SK-N-DZ (cell line): Measurements from ENCODE around the gene DNAJC11.
"Not testable (repeated sequence)": the region's sequence is repeated elsewhere in the genome, so short reads cannot be mapped to it uniquely, and the experiment has no call there.

ENCODE experiments used
- DNase-seq: peaks from one replicate; pipeline ENCODE4 v3.0.0-alpha.2; 2015; ENCODE audit warnings: low spot score

The DNAJC11 gene

DNA sequence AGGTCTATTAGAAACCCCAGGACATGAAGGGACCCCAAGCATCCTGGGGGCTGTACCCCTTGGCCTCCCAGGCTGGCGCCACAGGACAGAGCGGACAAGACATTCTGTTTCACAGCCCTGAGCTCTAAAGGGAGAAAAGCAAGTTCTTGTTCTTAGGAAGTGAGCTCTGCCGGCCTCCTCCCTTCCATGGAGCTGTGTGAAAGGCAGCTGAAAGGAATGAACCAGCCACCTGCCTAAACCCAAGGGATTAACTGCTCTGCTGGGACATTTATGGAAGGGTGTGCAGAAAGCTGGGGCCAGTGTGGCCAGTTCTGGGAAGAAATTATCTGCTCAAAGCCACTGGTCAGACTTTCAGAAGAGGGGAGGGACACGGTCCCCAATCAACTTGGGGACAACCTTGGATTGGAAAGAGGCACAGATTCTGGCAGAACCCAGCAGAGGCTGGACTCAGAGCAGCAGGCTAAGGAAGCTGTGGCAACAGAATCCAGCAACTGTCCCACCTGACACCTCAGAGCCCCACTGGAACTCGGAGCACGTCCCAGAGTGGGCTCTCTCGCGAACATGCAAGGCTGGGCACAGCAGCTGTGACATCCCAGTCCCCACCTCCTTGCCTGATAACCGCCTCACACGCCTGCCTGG, 101.1 kb downstream of the DNAJC11 start:
- DNase-seq = peak; percentile 27

DNA sequence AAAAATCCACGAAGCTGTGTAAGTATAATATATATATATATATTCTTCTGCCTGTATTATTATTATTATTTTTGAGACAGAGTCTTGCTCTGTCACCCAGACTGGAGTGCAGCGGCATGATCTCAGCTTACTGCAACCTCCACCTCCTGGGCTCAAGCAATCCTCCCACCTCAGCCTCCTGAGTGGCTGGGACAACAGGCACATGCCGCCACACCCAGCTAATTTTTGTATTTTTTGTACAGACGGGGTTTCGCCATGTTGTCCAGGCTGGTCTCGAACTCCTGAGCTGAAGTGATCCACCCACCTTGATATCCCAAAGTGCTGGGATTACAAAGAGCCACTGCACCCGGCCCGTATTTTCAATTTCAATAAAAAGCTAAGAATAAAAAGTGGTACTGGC, 101.6 kb downstream of the DNAJC11 start:
- not testable (repeated sequence) for DNase-seq

DNA sequence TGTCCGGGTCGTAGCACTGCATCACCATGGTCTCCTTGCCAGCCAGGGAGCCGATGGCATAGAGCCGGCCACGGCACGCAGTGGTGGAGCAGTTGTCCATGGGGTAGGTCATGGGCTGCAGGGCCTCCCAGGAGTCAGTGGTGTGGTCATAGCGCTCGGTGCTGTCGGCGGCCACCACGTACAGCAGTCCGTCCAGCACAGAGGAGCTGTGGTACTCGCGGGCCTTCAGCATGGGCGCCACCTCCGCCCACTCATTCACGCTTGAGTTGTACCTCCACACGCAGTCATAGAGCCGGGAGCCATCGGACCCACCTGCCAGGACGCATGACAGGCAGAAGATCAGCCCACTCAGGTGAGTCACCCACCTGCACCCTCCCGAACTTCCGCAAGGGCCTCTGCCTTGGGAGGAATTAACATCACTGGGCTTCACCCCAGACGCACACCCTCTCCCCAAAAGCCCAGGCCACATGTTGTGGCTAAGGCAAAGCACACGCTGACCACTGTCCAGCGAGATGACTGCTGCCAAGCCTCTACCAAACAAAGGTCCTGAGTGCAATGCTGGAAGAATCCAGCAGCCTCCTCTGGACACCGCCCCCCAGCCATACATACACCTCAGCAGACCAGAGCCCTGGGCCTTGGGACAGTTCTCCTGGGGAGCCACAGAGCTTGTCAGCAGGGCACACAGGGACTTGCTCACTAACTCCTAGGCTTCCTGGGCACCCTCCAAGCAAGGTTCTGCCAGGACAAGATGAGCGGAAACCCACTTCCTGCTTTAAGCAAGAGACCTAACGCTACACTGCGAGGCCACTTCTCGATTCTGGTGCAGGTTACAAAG, 102.3 kb downstream of the DNAJC11 start:
- no peak for DNase-seq

DNA sequence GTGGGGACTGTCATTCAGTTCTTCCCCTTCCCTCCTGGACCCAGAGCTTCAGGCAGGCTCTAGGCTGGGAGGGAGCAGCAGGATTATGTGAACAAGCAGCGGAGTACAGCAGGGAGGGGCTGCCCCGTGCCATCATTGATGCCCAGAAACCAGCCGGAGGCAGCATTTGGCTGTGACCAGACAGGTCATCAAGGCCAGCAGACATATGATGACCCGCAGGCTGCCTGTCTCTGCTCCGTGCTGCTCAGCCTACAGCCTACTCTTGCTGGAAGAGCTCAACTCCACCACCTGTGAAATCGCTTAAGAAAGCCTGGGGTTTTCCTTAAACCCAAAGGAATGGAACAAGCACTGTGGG, 103.9 kb downstream of the DNAJC11 start:
- DNase-seq = no peak

DNA sequence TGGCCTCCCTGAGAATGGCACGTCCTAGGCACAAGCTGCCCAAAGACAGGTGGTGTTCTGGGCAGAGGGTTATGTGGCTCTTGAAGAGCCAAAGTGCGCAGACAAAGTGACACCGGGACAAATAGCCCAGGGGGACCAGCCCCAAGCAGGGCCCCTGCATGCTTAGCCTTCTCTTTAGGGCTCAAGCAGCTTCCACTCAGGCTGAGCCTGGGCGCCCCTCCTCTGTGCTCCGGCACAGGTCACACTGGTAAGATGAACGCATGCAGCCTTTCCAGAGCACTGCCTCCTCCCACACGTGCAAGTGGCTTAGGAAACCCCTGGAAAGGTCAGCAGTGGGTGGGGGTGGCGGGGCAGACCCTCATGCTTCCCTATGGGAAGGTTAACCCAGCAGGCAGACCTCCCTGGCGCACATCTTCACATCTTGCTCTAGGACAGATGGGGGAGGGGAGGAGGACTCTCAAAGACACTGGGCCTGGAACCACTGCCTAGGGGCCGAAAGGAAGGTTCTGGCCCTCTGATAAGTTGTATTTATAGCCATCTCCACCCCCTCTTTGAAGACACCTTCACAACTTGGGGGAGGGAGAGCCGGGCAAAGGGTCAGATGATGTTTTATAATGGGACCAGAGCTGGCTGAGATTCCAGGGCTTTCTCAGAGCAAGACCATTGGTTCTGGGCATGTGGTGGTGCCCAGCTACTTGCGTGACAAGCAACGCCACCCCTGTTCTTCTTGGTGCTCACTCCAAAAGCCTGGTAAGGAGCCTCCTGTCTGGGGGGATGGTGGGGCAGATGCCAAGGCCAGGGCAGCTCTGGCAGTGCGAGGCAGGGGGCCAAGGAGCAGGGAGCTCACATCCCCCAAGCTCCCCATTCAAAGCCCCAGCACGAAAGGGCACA, 104.5 kb downstream of the DNAJC11 start:
- DNase-seq = no peak

DNA sequence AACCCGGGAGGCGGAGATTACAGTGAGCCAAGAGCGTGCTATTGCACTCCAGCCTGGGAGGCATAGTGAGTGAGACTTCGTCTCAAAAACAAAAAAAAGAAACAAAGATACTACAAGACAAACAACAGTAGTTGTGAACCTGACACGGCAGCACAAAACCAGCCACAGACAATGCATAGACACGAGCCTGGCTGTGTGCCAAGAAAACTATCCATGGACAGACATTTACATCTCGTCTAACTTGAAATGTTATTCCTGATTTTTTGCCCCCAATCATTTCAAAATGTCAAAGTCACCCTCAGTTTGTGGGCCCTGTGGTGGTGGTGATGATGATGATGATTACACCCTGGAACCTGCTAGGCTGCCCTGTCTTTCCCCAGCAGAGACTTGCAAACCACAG, 105.3 kb downstream of the DNAJC11 start:
- no peak for DNase-seq

DNA sequence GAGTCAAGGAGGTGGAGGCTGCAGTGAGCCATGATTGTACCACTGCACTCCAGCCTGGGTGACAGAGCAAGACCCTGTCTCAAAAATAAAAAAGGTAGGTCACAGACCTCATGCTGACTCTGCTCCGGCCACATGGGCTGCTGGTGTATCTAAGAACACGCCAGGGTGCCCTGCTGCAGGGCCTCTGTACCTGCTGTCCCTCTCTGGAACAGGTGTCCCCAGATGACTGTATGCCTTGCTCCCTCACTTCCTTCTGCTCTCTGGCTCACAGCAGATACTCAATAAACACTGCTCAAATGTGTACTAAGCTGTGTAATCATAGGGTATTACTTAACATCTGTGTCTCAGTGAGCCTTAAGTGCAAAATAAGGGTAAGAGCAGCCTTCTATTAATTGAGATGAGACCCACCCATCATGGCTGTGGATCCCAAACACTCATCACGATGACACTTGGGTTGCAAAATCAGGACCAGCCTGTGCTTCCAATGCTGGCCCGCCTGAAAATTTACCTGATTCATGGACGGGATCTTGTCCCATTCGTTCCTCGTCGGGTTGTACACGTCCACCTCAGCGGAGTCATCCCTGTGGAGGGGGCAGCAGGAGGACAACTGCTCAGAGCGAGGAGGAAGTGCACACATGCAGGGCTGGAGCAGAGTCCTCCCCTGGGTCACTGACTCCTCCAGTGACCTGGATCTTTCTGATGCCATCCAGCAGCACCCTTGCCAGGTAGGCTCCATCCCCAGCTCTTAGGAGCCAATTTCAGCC, 106.5 kb downstream of the DNAJC11 start:
- no peak for DNase-seq

DNA sequence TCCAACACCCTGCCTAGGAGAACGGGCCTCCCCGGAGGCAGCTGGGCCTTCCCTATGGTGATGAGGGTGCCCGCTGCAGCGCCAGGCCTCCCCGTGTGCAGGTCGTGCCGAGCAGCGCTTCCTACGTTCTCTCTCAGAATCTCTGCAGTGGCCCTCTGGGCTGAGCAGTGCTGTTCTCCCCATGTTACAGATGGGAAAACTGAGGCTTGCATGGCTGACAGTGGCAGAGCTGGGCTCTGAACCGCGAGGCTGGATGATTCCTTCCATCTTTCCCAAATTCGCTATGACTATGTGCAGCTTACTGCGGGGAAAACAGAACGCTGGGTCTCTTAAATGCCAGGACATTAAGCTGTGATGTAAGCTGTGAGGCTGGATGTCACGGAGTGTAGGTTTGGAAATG, 107.8 kb downstream of the DNAJC11 start:
- DNase-seq = no peak

DNA sequence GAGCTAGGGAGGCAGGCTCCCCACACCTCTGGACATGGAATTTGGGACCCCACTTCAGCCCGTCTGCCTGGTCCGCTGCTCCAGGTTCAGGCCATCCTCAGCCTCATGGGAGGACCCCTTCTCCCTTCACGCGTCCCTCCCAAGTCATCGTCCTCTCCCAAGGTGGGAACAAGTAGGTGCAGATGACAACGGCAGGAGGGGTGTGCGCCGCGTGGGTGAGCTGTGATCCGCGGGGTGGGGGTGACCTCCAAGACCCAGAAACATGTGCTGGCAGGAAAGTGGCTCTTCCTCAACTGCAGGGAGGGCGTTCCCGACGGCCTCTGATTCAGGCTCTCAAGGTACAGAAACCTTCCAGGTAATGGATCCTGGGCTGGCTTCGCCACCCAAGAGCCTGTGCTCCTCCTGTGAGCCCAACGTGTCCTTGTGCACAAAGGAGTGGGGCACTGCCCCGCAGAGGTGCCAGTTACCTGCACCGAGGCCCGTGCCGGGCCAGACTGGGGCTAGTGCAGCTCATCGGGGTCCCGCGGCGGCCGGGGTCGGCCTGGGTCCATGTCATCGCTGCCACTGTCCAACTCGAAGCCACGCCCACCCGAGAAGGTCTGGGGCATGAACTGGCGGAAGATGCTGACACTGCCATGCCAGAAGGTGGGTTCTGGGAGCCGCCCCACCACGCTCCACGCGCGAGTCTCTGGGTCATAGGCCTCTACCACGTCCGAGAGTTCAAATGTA, 108.6 kb downstream of the DNAJC11 start:
- no peak for DNase-seq

DNA sequence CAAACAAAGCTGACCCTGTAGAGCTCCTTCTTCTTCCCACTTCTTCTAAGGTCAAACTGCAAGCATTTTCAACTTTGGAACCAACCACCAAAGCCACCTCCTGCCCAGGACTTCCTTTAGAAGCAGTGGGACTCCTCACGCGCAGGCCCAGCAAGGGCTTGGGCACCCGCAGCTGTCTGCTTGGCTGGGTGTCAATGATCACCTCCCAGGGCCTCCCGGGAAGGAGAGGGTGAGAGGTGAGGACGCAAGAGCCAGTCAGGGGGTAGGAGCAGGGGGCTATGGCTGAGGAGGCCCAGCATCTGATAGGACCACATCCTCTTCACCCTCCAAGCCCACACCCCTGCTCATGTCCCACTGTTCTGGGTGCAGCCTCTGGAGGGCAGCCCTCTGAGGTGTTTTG, 109.2 kb downstream of the DNAJC11 start:
- DNase-seq = no peak

DNA sequence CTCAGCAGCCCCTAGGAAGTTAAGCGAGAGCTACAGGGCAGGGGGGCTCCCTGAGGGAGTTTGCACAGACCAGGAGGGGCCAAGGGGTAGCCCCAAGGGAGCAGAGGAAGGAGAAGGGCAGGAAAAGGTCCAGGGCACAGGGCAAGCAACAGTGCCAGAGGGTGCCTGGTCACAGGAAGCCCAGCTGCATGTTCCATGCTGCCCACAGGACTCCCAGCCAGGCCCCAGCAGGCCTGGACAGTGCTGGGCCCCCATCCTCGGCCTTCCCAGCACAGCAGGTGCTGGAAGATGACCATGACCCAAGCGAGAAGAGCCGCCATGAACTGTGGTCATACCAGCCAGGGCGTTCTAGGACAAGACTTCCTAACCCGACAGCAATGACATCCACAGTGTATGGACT, 110.0 kb downstream of the DNAJC11 start:
- DNase-seq = no peak

DNA sequence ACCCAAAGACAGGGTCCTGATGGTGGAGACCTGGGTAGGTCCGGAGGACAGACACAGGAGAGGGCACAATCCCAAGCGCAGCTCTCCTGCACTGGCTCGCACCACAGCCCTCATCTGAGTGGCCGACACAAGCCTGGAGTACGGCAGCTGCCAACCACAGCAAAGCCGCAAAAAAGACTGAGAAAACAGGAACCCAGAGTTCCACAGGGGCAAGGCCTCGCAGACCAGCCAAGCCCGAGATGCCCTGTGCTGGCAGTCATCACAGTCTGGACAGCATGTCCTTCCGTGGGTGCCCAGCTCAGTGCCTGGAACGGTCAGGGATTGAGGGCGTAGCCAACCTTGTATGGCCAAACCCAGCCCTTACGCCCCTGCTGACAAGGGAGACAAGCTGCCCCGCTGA, 110.4 kb downstream of the DNAJC11 start:
- no peak for DNase-seq

DNA sequence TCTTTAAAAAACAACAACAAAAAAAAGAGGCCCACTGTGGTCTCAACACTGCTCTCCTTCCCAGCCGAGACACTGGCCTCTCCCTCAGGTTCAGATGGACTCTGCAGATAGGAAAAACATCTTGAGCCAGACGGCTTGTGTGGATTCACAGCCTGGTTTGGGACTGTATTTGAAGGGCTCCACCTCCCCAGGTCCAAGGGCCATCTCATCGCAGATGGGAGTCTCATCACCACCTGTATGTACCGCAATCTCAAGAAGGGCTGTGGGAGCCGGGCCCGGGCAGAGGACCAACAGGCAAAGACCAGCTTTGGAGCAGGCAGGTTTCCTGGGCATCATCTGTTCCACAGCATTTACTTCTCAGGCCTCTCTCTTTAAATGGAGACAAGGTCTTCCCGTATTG, 111.6 kb downstream of the DNAJC11 start:
- no peak for DNase-seq

DNA sequence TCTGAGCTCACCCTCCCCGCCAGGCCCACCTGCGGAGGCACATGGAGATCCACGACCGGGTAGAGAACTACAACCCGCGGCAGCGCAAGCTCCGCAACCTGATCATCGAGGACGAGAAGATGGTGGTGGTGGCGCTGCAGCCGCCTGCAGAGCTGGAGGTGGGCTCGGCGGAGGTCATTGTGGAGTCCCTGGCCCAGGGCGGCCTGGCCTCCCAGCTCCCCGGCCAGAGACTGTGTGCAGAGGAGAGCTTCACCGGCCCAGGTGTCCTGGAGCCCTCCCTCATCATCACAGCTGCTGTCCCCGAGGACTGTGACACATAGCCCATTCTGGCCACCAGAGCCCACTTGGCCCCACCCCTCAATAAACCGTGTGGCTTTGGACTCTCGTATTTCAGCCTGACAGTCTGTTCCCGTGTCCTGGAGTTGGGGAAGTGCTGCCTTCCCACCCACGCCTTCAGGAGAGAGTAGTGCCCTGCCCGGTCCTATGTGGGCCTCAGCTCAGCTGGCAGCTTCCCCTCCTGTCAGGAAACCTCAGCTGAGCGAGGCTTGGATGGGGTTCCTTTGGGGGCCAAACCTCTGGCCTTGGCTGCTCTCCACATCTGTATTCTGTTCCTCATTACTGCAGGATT, 112.6 kb downstream of the DNAJC11 start:
- DNase-seq = no peak

DNA sequence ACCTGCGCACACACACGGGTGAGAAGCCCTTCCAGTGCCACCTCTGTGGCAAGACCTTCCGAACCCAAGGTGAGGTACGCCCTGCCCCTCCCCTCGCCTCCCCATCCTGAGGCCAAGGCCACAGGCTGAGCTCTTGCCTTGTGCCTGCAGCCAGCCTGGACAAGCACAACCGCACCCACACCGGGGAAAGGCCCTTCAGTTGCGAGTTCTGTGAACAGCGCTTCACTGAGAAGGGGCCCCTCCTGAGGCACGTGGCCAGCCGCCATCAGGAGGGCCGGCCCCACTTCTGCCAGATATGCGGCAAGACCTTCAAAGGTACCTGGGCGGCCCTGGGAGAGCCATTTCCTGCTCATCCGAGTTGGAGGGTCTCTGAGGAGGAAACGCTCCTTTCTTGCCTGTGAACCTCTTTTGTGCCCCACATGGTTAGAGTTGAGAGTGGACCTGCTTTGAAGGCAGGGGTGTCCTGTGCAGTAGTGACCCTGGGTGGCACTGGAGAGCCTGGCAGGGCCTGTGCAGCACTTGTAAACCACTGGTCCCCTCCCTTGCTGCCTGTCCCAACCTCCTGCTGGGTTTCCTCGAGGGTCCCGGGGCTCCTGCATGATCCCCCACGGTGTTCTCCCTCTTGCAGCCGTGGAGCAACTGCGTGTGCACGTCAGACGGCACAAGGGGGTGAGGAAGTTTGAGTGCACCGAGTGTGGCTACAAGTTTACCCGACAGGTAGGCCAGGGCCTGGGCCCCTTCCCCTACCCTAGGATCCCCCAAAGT, 113.3 kb downstream of the DNAJC11 start:
- no peak for DNase-seq

DNA sequence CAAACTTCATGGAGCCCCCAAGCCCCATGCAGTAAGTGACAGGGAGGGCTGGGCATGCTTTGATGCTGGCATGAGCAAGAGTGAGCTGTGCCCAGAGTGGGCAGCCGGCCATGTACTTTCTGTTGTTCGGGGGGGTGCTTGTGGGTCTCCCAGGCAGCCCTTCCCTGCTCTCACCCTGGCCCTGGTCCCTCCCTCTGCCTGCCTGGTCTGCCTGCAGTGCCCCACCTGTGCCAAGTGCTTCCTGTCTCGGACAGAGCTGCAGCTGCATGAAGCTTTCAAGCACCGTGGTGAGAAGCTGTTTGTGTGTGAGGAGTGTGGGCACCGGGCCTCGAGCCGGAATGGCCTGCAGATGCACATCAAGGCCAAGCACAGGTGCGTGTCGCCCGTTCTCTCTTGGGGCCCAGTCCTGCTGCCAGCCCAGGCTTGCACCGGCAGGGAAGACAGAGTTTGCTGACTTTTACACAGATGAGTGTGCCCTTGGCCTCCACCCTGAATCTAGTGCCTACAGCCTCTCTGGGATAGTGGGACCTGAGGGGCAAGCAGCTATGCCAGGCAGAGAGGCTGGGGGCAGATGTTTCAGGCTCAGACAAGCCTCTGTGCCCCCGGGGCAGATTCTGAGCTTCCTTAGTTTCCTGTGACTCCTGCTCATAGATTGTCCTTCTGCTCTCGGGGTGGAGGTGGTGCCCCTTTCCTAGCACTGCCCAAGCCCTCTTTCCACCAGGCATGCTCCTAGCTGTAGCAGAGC, 114.2 kb downstream of the DNAJC11 start:
- no peak for DNase-seq

DNA sequence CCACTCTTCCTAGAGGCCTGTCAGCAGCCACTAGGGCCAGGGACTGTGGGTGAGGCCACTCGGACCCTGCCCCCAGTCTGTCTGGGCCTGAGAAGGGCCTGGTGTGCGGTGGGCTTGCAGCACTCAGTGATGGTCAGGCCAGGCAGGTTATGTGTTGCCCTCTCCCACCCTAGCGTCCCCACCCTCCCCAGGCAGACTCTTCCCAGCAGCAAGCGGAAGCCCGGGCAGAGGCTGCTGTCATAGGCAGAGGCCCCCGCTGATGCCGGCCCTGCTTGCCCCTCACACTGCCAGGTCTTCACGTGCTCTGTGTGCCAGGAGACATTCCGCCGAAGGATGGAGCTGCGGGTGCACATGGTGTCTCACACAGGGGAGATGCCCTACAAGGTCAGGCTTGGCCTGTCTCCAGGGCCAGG, 115.2 kb downstream of the DNAJC11 start:
- DNase-seq = no peak

DNA sequence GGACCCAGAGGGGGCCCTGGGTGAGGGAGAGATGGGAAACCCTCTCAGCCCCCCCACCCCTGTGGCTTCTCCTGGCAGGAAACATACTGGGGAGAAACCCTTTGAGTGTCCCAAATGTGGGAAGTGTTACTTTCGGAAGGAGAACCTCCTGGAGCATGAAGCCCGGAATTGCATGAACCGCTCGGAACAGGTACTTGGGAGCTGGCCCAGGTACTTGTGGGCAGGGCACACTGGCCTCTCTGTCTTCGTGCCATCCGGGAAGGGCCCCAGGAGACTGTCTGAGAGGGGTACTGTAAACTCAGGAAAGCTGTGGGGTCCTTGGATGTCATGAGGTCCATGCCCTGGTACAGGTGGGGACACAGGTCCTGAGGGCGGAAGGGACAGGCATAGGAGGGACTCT, 115.8 kb downstream of the DNAJC11 start:
- no peak for DNase-seq
